CD4-positive, alpha-beta T cell treated with Interferon gamma for 1 hour (primary cell): ENCODE results near the gene PNMA6F.
"Not testable (repeated sequence)": the region's sequence is repeated elsewhere in the genome, so short reads cannot be mapped to it uniquely, and the experiment has no call there.

Experiments
- DNase-seq: peaks from one replicate; pipeline ENCODE4 v3.0.0-alpha.2; 2020

The PNMA6F gene

GRCh38 chrX:153334654-153335295 lies 13.2 kb upstream of the PNMA6F start:
- DNase-seq, result no peak

DNA sequence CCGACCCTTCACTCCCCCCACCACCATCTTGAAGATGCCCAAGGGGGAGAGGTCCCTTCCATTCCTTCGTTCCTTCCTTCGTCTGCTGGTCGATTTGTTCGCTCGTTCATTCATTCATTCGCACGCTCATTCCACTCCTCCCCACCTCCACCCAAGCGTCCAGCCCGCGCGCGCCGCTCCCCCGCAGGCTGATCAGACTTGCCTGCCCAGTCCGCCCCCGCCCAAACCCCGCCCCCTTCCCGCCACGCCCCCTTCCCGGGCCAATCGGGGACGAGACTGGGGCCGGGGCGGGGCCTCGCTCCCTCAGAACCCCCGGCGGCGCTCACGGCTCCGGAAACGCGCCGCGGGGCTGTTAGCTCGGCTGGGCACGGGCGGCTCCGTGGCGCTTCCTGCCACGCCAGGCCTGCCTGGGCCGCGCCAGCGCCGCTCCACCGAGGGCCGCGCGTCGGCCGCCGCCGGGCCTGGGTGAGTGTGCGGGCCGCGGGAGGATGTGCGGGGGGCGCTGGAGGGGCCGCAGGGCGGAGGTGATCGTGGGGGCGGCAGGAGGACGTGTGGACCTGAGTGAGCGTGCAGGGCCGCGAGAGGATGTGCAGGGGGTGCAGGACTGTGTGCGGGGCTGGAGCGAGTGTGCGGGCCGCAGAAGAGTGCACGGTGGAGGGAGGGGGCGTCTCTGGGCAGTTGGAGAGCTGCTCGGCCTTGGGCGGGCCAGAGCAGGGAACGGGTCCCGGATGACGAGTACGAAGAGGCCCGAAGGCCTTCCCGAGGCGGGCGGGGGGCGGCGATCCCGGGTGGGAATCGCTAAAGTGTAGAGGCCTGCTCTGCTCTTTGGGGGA lies 12.5 kb upstream of the PNMA6F start, which contains the start of gene ZNF275:
Gene ZNF275, plus strand, starts transcription at position 333 of the 833 bp plus-strand sequence. CDS start 2,527 bp downstream, outside the sequence.
- peak; percentile 83 for DNase-seq

DNA sequence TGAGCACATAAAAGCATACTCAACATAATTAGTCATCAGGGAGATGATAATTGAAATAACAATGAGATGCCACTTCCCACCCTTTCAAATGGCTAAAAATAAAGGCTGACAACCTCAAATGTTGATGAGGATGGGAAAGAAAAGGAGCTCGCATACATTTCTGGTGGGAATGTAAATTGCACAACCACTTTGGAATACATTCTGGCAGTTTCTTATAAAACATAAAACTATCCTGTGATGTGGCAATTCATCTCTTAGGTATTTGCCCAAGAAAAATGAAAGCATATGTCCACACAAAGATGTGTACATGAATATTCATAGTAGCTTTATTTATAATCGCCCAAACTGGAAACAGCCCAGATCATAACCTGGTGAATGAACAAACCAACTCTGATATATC lies 11.7 kb upstream of the PNMA6F start:
- no peak for DNase-seq

DNA sequence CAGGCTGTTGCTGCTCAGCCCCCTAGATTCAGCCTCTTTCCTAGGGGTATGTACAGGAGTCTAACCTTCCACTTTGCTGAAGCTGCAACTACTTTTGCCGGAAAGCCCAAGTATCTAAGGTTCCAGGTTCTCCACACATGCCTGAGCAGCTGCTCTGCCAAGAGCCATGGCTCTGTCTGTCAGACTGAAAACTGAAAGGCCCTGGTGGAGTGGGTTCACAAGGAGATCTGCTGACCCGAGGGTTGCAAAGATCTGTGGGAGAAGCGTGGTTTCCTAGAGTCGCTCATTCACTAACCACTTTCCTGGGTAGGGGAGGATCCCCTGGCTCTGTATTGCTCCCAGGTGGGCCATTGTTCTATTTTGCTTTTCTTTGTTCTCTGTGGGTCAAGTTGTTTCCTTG lies 6.0 kb upstream of the PNMA6F start:
- no peak for DNase-seq

DNA sequence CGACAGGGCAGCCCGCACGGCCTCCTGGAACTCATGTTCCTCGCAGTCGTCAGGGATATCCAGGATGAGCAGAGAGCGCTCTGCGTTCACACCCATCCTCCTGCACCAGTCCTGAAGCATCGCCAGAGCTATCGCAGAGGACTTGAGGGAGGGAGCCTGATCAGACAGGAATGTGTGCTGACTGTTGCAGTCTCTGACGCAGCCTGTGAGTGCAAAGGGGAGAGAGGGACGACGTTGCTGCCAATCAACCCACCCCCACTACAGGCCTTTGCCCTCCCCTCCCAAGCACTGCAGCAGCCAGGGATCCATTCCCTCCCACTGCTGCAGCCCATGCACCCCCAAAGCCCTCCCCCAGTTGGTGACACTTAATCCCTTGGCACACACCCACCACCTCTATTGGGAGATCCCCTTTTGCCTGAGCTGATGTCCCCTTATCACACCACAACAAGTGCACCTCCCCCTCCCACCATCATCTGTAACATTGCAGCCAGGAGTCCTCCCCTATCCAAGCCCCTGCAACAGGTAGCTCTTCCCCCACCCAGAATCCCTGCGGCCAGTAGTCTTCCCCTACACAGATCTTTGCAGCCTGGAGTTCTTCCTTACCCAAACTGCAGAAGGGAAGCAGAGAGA lies 897 bp downstream of the PNMA6F start:
- DNase-seq, result no peak

- DNase-seq, result not testable (repeated sequence)
Observed at GRCh38 chrX:153320047-153320443, 1.5 kb downstream of the PNMA6F start.

GRCh38 chrX:153319295-153320046 lies 2.1 kb downstream of the PNMA6F start:
- DNase-seq, result no peak

DNA sequence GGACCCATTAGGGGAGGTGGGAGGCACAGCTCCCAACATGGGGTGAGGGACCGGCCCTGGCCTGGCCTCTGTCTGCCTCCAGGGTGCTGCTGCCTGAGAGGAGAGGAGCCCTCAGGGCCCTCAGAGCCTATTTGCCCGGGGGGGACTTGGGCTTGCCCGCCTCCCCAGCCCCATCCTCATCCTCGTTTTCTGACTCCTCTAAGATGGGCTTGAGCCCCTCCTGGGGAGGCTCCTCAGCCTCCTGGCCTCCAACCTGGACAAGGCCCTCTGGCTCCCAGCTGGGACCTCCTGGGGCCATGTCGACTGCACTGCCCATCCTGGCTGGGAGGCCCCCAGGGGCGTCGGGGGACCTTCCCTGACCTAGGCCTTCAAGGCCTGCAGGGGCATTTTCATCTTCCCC lies 2.8 kb downstream of the PNMA6F start:
- no peak for DNase-seq

- DNase-seq, result no peak
Observed at GRCh38 chrX:153317996-153318722, 3.4 kb downstream of the PNMA6F start.

DNA sequence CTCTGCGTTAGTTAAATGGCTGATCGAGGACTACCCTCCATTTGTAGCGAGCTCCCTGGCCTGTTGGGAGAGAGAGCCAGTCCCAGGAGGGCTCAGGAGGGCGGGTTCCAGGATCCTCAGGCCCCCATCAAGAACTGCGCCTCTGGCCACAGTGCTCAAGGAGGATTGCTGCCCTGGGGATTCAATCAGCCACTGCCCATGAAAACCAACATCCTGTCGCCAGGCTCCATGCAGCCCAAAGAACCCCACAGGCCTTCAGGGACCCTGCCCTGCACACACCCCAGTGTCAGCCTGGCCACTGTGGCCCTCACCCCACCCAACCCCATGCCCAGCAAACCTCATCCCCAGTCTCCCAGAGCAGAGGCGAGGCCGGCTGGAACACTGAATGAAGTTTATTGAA lies 4.3 kb downstream of the PNMA6F start:
- DNase-seq, result no peak

DNA sequence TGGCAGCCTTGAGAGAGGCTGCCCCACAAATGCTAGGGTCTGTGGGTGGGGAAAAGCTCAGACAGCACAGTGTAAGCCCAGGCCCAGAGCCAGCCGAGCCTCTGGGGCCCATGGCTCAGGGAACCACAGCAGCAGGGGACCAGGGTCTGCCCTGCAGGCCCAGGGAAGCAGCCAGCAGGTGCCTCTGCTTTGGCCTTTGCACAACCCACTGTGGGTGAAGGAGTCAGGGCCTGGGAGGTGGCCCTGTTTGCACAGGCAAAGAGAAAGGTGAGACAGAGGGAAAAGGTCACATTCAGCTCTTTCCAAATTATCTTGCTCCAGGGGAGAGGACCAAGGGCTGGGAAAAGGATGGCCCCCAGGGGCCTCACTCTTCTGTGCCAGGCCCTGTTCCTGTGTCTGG lies 8.7 kb downstream of the PNMA6F start:
- no peak for DNase-seq

DNA sequence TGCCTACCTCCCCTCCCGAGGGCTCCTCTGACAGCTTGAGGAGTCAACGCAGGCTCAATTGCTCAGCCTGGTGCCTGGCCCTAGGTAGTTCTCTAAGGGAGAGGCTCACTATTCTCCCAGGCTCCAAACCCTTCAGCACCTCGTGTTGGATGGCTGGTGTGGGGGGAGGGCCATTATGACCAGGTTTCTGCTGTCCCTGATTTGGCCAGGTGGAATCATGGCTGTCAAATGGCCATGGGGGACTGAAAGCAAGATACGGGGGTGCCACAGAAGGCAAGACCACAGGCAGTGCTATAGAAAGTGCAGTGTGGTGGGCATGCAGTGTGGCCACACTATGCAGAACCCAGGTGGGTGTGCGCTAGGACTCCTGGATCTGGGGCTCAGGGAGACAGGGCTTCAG lies 9.5 kb downstream of the PNMA6F start:
- no peak for DNase-seq

GRCh38 chrX:153310901-153311300 lies 10.7 kb downstream of the PNMA6F start:
- no peak for DNase-seq

GRCh38 chrX:153307276-153308178 lies 14.0 kb downstream of the PNMA6F start:
- no peak for DNase-seq

DNA sequence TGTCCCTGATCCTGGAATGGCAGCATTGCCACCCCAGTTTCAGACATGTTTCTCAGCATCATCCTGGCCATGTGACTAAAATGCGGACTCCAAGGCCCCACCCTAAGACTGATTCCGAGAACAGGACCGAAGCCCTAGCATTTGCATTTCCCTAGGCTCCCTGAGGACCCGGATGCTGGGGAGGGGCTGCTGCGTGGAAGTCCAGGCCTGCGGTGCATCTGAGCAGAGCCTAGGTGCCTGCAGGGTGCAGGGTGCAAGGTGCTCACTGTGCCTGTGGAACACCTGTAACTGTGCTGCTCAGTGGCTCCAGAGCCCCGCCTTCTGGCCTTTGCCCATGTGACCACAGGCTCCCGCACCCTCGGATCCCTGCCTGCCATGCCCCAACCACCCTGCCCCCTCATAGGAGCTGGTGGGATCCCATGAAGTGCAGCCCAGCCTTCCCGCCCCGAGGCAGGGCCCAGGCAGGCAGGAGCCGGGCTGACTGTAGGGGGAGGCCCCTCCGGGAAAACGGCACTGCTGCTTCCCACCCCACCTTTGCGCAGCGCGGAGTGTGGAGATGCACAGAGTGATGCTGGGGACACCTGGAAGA lies 14.9 kb downstream of the PNMA6F start:
- no peak for DNase-seq

GRCh38 chrX:153305972-153306371 lies 15.6 kb downstream of the PNMA6F start:
- no peak for DNase-seq

DNA sequence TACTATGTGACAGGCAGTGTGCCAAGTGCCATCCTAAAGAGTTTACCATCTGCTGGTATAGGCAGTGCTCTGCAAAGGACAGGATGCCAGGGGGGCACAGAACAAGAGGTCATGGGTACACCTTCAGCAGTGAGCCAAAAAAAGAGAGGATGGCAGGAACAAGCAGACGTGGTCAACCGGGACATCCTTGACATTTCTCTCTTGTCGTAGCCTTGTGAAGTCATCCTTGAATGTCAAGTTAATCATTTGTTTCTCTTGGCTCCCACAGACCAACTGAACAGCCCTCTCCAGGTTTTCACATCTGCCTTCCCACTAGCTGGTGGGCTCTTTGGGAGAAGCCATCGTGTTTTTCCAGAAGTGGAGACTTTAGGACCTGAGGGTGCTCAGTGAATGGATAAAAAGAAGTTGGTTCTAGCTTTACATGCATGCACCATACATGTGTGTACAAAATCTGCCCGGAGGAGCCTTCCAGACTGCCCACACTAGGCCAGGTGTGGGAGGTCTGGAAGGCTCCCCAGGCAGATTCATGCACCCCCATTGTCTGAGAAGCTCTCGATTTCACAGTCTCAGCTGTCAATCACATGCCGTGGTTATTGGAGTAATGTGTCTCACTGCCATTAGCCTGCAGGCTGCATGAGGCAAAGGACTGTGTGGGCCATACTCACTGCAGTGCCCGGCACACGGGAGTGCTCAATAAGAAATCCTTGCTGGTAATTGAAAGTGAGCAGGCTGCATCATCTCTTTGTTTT lies 16.4 kb downstream of the PNMA6F start:
- no peak for DNase-seq

DNA sequence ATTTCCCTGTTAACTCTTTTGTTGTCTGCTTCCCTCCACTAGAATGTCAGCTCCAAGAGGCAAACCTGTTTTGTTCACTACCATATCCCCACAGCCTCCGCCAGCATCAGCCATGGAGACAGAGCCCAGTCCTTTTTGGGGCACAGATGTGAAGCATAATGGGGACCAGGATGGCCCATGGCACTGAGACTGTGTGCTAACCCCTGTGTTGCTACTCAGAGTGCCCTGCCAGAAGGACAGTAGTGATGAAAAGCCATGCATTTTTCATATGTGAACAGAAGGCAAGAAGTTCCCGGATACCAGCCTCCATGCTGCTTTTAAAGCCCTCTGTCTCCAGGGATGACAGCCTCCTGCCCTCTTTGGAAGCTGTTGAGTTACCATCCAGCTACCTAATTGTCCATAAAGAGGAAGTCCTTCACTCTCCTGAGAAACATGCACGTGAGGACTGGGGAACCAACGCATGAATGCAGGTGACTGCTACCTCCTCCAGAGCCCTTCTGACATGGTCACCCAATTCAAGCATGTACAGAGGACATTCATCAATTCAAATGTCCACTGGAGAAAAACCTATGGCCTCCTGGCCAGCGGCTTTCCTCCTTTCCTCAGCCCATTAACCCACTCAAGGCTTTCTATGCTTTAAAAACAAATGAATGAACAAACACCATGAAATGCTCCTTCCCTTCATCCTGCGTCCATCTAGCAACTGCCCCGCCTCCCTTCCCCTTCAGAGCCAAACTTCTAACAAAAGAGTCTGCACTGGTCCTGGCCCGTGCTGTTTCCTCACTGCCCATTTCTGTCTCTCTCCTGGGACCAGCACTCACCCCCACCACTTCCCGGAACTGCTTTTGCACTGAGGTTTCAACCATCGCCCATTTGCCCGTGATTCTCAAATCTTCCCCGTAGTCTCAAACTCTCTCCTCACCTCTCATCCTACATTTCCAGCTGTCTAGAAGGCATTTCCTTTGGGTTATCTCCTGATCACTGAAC lies 18.0 kb downstream of the PNMA6F start:
- no peak for DNase-seq

DNA sequence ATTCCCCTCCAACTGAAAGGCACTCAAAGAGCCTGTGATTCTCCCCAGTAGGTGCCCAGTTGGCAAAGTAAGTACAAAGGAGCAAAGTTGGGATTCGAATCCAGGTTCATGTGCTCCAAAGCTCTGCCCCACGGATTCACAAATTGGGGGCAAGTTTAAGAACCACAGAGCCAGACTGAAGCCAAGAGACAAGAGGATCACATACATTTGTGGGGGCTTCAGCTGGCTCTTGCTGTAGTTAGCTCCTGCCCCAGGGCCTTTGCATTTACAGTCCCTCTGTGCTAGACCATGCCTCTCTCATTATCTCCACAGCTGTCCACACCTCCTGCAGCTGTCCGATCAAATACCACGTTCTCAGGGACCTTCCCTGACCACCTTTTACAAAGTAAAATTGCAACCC lies 18.8 kb downstream of the PNMA6F start:
- DNase-seq, result no peak
